HepG2 (cell line): ENCODE data around the gene TRIO. TPM values are rescaled to one million over a fixed set of nuclear protein-coding genes. Genes with fewer than 3 reads are reported as not detected.

Source experiments
- ATAC-seq: fragments of 200-7000 bp; cut with Tn5 transposase; 3 replicates; pipeline ENCODE4 v1.9.1; 2020; ENCODE audit warnings: mild to moderate bottlenecking, moderate library complexity
- BruUV-seq: library from RNA; stranded (reverse); fragments of 400-500 nt; replicated peaks from 2 replicates; lab custom pipeline; 2021; lab: Mats Ljungman, UMichigan
- CTCF ChIA-PET: fragments of 300-600 bp; formaldehyde crosslinking; extraction: SDS; loops from one replicate; lab custom pipeline; 2021; ENCODE audit warnings: low total read pairs, inconsistent platforms, low intra/inter-chr PET ratio; lab: Yijun Ruan, JAX
- POLR2A ChIA-PET: fragments of 350-600 bp; sonication (Branson Sonifier 250); formaldehyde crosslinking; loops from one replicate; lab custom pipeline; 2020; ENCODE audit warnings: antibody characterized with exemption, inconsistent platforms; lab: Yijun Ruan, JAX
- DNase-seq: peaks from one replicate; pipeline ENCODE4 v3.0.0-alpha.2; 2015; ENCODE audit warnings: low spot score
- FAIRE-seq: peaks from 3 replicates; lab custom pipeline; 2011; peaks lifted over from hg19 to GRCh38; lab: Jason Lieb, UNC
- H2AFZ ChIP-seq: one replicate; pipeline ENCODE4 v1.6.1; 2011; ENCODE audit warnings: low read length, inconsistent platforms
- H3K27ac ChIP-seq: fragments of 300-600 bp; 3 replicates; pipeline ENCODE4 v1.8.0; 2011; ENCODE audit warnings: mixed run types, mild to moderate bottlenecking, mixed read lengths, low read length, inconsistent platforms; ENCODE audit not compliant: insufficient read depth; ENCODE audit errors: extremely low read length
- H3K27me3 ChIP-seq, 2 experiments: fragments of 200-600 bp in 1 of 2; 2 replicates in 1 of 2; 3 replicates in 1 of 2; pipeline versions ENCODE4 v1.6.0 to v1.8.0; 2011; ENCODE audit warnings: low read length in 2 of 2, mild to moderate bottlenecking in 2 of 2, moderate library complexity in 2 of 2, inconsistent platforms in 1 of 2; ENCODE audit not compliant: insufficient read depth in 2 of 2, control insufficient read depth in 1 of 2
- H3K36me3 ChIP-seq, 2 experiments: fragments of 200-600 bp in 1 of 2; replicated peaks in 1 of 2; 2 replicates in 1 of 2; 3 replicates in 1 of 2; pipeline versions ENCODE4 v1.5.1 to v1.8.0; 2011; ENCODE audit warnings: low read length in 2 of 2, inconsistent platforms in 1 of 2; ENCODE audit not compliant: insufficient read depth in 2 of 2, control insufficient read depth in 1 of 2
- H3K4me1 ChIP-seq: 2 replicates; pipeline ENCODE4 v1.5.1; 2012; ENCODE audit warnings: low read length, inconsistent platforms; ENCODE audit not compliant: insufficient read depth
- H3K4me2 ChIP-seq: 2 replicates; pipeline ENCODE4 v1.6.0; 2011; ENCODE audit warnings: low read depth, low read length, inconsistent platforms
- H3K4me3 ChIP-seq, 3 experiments: fragments of 200-600 bp in 1 of 3; sonication (generic), shearing (Covaris generic) in 1 of 3; replicated peaks in 1 of 3; 2 replicates each; pipeline ENCODE4 v1.5.1; 2011 to 2016; ENCODE audit warnings: low read length in 3 of 3, inconsistent platforms in 2 of 3, low read depth in 2 of 3, mild to moderate bottlenecking in 2 of 3, control low read depth in 1 of 3, mixed read lengths in 1 of 3; ENCODE audit not compliant: insufficient read depth in 1 of 3
- H3K79me2 ChIP-seq: one replicate; pipeline ENCODE4 v1.6.1; 2011; ENCODE audit warnings: low read length, inconsistent platforms; ENCODE audit not compliant: insufficient read depth
- H3K9ac ChIP-seq: 2 replicates; pipeline ENCODE4 v1.6.0; 2011; ENCODE audit warnings: mild to moderate bottlenecking, low read depth, low read length, inconsistent platforms; ENCODE audit not compliant: insufficient read depth
- H3K9me3 ChIP-seq: 2 replicates; pipeline ENCODE4 v1.5.1; 2012; ENCODE audit warnings: mild to moderate bottlenecking, low read length
- H4K20me1 ChIP-seq: 2 replicates; pipeline ENCODE4 v1.6.0; 2011; ENCODE audit warnings: inconsistent platforms, mild to moderate bottlenecking, low read length, moderate library complexity; ENCODE audit not compliant: insufficient read depth
- ATF4 ChIP-seq, 2 experiments: fragments of 450-650 bp in 1 of 2; sonication (generic) in 1 of 2; formaldehyde crosslinking; IDR thresholded peaks; 2 replicates each; pipeline versions ENCODE4 v1.5.0 to v1.8.0; 2020 to 2022; ENCODE audit warnings: mild to moderate bottlenecking in 1 of 2, missing genetic modification reagents in 1 of 2
- ESRRA ChIP-seq: sonication (generic); formaldehyde crosslinking; IDR thresholded peaks from 2 replicates; pipeline ENCODE4 v1.5.1; 2020; ENCODE audit warnings: mild to moderate bottlenecking, low read depth, missing genetic modification reagents
- IRF2 ChIP-seq: IDR thresholded peaks from 2 replicates; pipeline ENCODE4 v1.6.1; 2018; ENCODE audit warnings: missing genetic modification reagents, missing compliant biosample characterization
- MAFK ChIP-seq, 2 experiments: IDR thresholded peaks in 1 of 2; conservative IDR thresholded peaks in 1 of 2; 2 replicates each; pipeline ENCODE4 v1.6.1; 2011; ENCODE audit warnings: improper control_type of control experiment in 2 of 2, low read length in 2 of 2
- SP2 ChIP-seq: sonication (generic); formaldehyde crosslinking; IDR thresholded peaks from 2 replicates; pipeline ENCODE4 v1.5.1; 2020; ENCODE audit warnings: mild to moderate bottlenecking, missing genetic modification reagents
- TARDBP ChIP-seq: sonication (generic); formaldehyde crosslinking; IDR thresholded peaks from 2 replicates; pipeline ENCODE4 v1.8.0; 2022; ENCODE audit warnings: mild to moderate bottlenecking, missing genetic modification reagents
- ZBTB43 ChIP-seq: sonication (generic); formaldehyde crosslinking; conservative IDR thresholded peaks from 2 replicates; pipeline ENCODE4 v1.4.0; 2020; ENCODE audit warnings: missing genetic modification reagents
- WGBS: methylation state at CpG from one replicate; pipeline ENCODE4 v1.1.6; 2017; ENCODE audit warnings: low lambda C conversion rate; 5-methylcytosine and 5-hydroxymethylcytosine counted together
- in situ Hi-C: cut with HindIII; loops from 2 replicates; pipeline ENCODE4 v1.10.0; 2017; ENCODE audit warnings: low pct_unique_long_range_greater_than_20kb; ENCODE audit not compliant: extremely low pct_ligation_motif_present
- intact Hi-C: fragments of 100-400 bp; cut with micrococcal nuclease; formaldehyde crosslinking; loops from one replicate; pipeline ENCODE4 v1.10.0; 2022; ENCODE audit not compliant: unreplicated experiment
- polyA plus RNA-seq, 8 experiments: library from polyadenylated mRNA; depleted of rRNA in 3 of 8; stranded (reverse) in 7 of 8; unstranded in 1 of 8; fragments of >200 nt; fragmentation: Illumina TruSeq in 4 of 8; extraction: Trizol in 4 of 8; gene quantifications; 2 replicates each; pipeline versions ENCODE4 v1.2.1 to v1.2.3, GENCODE V29; 2011 to 2016; ENCODE audit warnings: low read depth in 4 of 8, missing spikeins in 1 of 8, mixed read lengths in 1 of 8; ENCODE audit not compliant: insufficient read depth in 1 of 8
- total RNA-seq, 5 experiments: library from RNA; depleted of rRNA; stranded (reverse); fragments of >200 nt; fragmentation: Illumina TruSeq; extraction: Trizol; gene quantifications; 2 replicates each; pipeline ENCODE4 v1.2.3, GENCODE V29; 2016; ENCODE audit warnings: low read depth in 1 of 5

Gene TRIO
- total and polyA plus RNA-seq, 2 of the 13 experiments (the other 11 are each of a cell fraction or from before 2014, with no cell fraction given): 45.2 to 45.9 TPM

- TF ChIP-seq ATF4 (CRISPR knock-in tag; IDR thresholded peaks at IDR 0.05) (no peak), SP2 (CRISPR knock-in tag) (no peak), ESRRA (CRISPR knock-in tag) (no peak)
- TF ChIP-seq, all 625 proteins: peak for 0
These were observed 402.7 kb downstream of the TRIO start (continued) for GRCh38 chr5:14545862-14546261.

- FAIRE-seq (no peak), DNase-seq (no peak), ATAC-seq (no peak)
- Histone ChIP-seq H3K27me3 (no peaks in the 10 kb centered on the region; a peak in 1 of 5 replicates), H3K4me1 (peaks cover 10% of the 10 kb centered on the region), H3K4me3 (no peak overlapping the region), H3K9me3 (no peaks in the 10 kb centered on the region), H4K20me1 (no peaks in the 10 kb centered on the region), H3K27ac (no peak overlapping the region), H2AFZ (no peak overlapping the region), H3K79me2 (no peaks in the 10 kb centered on the region), H3K9ac (no peak overlapping the region), H3K36me3 (no peaks in the 10 kb centered on the region), H3K4me2 (no peak overlapping the region)
- no peak for TF ChIP-seq IRF2 (CRISPR knock-in tag)
- no peak for TF ChIP-seq ZBTB43 (CRISPR knock-in tag)
- no peak for TF ChIP-seq TARDBP
- TF ChIP-seq MAFK (conservative IDR thresholded peaks at IDR 0.05 in 1 of 2, IDR thresholded peaks at IDR 0.05 in 1 of 2; ENCODE audit: low read length in 2 of 2): peak in 1 of 2 experiments; percentile 26; a peak in 1 of 4 replicates
- WGBS: 60% methylated on average over 1 of the region's 1 CpG
- POLR2A ChIA-PET: no interaction called here
- intact Hi-C loops: no loop called here
- in situ Hi-C loops: no loop called here
- BruUV-seq: no TSS peak
- CTCF ChIA-PET: no interaction called here
These were observed 404.5 kb downstream of the TRIO start for GRCh38 chr5:14547666-14548065.
